ENCODE results near the gene NDOR1.

NDOR1 gene

GRCh38 chr9:137228968-137229896, 23.7 kb downstream of the NDOR1 start:
- H3K27ac ChIP-seq = no peak overlapping the region
- TF ChIP-seq CTCF (conservative IDR thresholded peaks at IDR 0.05; ENCODE audit: low read depth) = no peak
- ChIA-PET CTCF (interaction anchor here (0.9 to 3.3 kb wide), 2 partner anchors 40 kb away, joined by 3 to 37 read pairs; partner anchors contain the start of genes ANAPC2 and SSNA1), POLR2A (ENCODE audit: low non-redundant PET) (interaction anchor here (0.8 kb wide), 1 partner anchor 12 kb away, joined by 4 read pairs; the partner anchor contains the start of gene TUBB4B)
- DNase-seq (ENCODE audit: low spot score) = no peak

GRCh38 chr9:137229903-137230704, 24.6 kb downstream of the NDOR1 start:
- ChIA-PET POLR2A (ENCODE audit: low non-redundant PET) (interaction anchor here (0.8 kb wide), 1 partner anchor 11 kb away, joined by 4 read pairs; the partner anchor contains the start of gene TUBB4B), CTCF (interaction anchor here (0.6 to 0.9 kb wide), 2 partner anchors 41 to 100 kb away, joined by 3 read pairs; partner anchors contain the start of gene SSNA1)
- no peak for DNase-seq (ENCODE audit: low spot score)
- no peak overlapping the region for H3K27ac ChIP-seq
- no peak for TF ChIP-seq CTCF (conservative IDR thresholded peaks at IDR 0.05; ENCODE audit: low read depth)

GRCh38 chr9:137230705-137231371, 25.3 kb downstream of the NDOR1 start, which contains the start of gene SLC34A3:
Gene SLC34A3 (plus strand): TSS chr9:137230901. CDS start chr9:137231703, 802 bp downstream.
- TF ChIP-seq CTCF (conservative IDR thresholded peaks at IDR 0.05; ENCODE audit: low read depth) = no peak
- CTCF ChIA-PET = interaction anchor here (0.6 to 1.4 kb wide), 2 partner anchors 10 to 100 kb away, joined by 3 read pairs; partner anchors contain the start of gene TUBB4B
- DNase-seq (ENCODE audit: low spot score) = no peak
- no peak within 1 kb of the TSS for H3K27ac ChIP-seq
- POLR2A ChIA-PET (ENCODE audit: low non-redundant PET) = no interaction called here

GRCh38 chr9:137231372-137232039, 26.0 kb downstream of the NDOR1 start:
- ChIA-PET POLR2A (ENCODE audit: low non-redundant PET) (no interaction called here), CTCF (interaction anchor here (0.6 to 1.4 kb wide), 2 partner anchors 9 to 112 kb away, joined by 3 read pairs; partner anchors contain the start of gene TUBB4B)
- TF ChIP-seq CTCF (conservative IDR thresholded peaks at IDR 0.05; ENCODE audit: low read depth) = no peak
- no peak for DNase-seq (ENCODE audit: low spot score)
- no peak overlapping the region for H3K27ac ChIP-seq

- no peak for DNase-seq (ENCODE audit: low spot score)
- no peak overlapping the region for H3K27ac ChIP-seq
- CTCF ChIA-PET = interaction anchor here (0.6 to 1.4 kb wide), 2 partner anchors 8 to 112 kb away, joined by 3 read pairs; partner anchors contain the start of gene TUBB4B
- TF ChIP-seq CTCF (conservative IDR thresholded peaks at IDR 0.05; ENCODE audit: low read depth) = no peak
- POLR2A ChIA-PET (ENCODE audit: low non-redundant PET) = no interaction called here
Measured at GRCh38 chr9:137232101-137232500, 26.6 kb downstream of the NDOR1 start.
